ENCODE measurements around the gene DLGAP3.
"Not testable (repeated sequence)": the region's sequence is repeated elsewhere in the genome, so short reads cannot be mapped to it uniquely, and the experiment has no call there.

Gene DLGAP3

GRCh38 chr1:34828611-34829010 lies 100.8 kb downstream of the DLGAP3 start:
- DNase-seq, result no peak

- DNase-seq, result no peak
Measured at GRCh38 chr1:34827341-34827941, 102.0 kb downstream of the DLGAP3 start.

- peak; percentile 46 for DNase-seq
Measured at GRCh38 chr1:34825455-34826091, 103.9 kb downstream of the DLGAP3 start.

GRCh38 chr1:34824817-34825454 lies 104.5 kb downstream of the DLGAP3 start:
- DNase-seq, result no peak

GRCh38 chr1:34822202-34822601 lies 107.2 kb downstream of the DLGAP3 start:
- DNase-seq, result no peak

GRCh38 chr1:34818862-34819261 lies 110.6 kb downstream of the DLGAP3 start:
- not testable (repeated sequence) for DNase-seq

- DNase-seq, result no peak
Measured at GRCh38 chr1:34816778-34817177, 112.7 kb downstream of the DLGAP3 start.

GRCh38 chr1:34816332-34816731 lies 113.1 kb downstream of the DLGAP3 start:
- no peak for DNase-seq
